GM21423 (cell line): ENCODE results near the gene USP3.

ENCODE experiments used
- ATAC-seq: cut with Tn5 transposase; IDR thresholded peaks from one replicate; pipeline ENCODE4 v1.9.1; 2021; ENCODE audit warnings: mild to moderate bottlenecking, moderate library complexity; ENCODE audit not compliant: unreplicated experiment

The USP3 gene

GRCh38 chr15:63538876-63539275, 34.5 kb downstream of the USP3 start:
- ATAC-seq = no peak

GRCh38 chr15:63539521-63539920, 35.1 kb downstream of the USP3 start:
- ATAC-seq = no peak

- ATAC-seq = no peak
Measured at GRCh38 chr15:63539998-63540397, 35.6 kb downstream of the USP3 start.

DNA sequence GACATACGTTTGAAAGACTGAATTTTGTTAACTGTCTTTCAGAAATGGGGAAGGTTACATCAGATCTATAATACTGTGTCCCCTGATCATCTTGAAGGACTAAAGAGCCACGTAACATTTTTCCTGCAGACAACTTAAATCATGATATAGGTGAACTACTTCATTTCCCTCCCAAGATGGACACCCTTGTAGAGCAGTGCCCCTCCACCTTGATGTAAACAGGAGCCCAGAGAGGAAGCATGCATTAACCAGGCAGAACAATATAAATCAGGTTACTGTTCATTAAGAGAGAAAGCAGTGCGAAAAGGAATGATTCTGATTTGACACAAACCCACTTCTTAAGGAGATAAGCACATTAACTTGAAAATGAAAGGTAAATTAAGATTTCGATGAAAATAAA, 36.1 kb downstream of the USP3 start:
- no peak for ATAC-seq

DNA sequence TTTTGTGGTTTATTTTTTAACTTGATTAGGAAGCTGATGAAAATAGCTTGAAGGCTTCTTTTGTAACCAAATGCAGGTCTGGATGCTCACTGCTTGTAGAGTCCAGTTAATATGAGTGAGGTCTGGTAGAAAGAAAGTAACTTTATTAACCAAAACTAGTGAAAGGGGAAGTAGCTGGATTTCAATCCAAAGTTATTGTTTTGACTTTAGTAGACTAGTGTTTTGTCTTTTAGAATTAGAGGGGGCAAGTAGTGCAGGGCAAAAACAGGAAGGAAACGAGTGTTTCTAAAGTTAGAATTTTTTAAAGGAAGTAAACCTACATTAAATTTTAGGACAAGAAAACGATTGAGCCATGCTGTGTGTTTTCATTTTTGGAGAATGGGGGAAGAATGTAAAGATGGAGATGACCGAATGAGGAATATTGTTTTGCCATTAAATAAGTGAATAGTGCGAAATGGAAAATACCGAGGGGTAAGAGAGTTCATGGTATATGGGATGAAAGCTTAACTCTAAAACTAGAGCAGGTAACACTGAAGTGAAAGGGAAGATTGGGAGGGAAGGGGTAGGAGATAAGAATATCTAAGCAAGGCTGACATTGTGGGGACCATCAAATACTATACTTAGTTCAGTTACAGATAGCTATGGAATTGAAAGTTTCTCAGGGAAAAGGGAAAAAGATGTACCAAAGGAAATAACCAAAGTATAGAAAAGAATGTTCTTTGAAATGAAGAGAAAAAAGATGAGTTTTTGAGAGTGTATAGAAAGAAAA, 40.0 kb downstream of the USP3 start:
- ATAC-seq = no peak

DNA sequence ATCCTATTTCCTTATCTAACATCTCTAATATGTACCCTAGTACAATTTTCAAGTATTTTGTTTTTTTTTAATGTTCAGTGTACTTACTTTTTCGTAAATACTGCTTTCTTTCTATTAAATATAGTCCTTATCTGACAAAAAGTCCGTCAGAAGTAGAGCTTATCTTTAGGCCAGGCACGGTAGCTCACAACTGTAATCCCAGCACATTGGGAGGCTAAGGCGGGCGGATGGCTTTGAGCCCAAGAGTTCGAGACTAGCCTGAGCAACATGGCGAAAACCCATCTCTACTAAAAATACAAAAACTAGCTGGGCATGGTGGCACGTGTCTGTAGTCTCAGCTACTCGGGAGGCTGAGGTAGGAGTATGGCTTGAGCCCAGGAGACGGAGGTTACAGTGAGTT, 41.1 kb downstream of the USP3 start:
- no peak for ATAC-seq

DNA sequence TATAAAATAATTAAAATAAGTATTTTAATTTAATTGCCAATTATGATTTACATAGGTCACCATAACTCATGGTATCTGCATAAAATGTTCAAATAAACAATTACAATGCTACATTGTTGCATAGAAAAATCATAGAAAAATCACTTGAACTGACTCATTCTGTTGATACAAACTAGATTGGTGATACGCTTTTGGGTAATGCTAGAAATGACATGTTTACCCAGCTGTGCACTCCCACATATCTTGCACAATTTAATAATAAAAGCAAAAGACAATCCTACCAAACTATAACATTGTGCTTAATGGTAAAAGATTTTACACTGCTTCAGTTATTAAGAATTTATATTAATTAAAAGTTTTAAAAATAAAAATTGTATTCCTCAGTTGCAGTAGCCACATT, 47.0 kb downstream of the USP3 start:
- no peak for ATAC-seq

DNA sequence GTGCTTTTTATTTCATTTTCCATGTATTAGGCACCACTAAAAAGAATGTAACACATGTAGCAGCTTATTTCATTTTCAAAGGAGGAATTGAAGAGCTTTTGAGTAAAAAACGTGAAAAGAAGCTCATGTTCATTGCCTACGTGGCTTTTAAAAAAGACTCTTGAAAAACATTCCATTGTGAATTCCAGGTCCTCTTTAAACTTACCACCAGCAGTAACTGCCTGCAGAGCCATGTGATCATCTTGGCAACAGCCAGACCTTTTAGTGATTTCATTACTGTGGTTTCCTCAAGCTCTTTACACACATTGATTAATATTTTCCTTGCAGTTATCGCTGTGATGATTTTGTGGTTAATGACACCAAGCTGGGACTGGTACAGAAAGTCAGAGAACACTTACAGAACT, 49.0 kb downstream of the USP3 start:
- no peak for ATAC-seq

- no peak for ATAC-seq
Measured at GRCh38 chr15:63554337-63554927, 50.0 kb downstream of the USP3 start.

GRCh38 chr15:63555507-63555906, 51.1 kb downstream of the USP3 start:
- no peak for ATAC-seq

GRCh38 chr15:63556246-63556645, 51.9 kb downstream of the USP3 start:
- ATAC-seq = no peak

DNA sequence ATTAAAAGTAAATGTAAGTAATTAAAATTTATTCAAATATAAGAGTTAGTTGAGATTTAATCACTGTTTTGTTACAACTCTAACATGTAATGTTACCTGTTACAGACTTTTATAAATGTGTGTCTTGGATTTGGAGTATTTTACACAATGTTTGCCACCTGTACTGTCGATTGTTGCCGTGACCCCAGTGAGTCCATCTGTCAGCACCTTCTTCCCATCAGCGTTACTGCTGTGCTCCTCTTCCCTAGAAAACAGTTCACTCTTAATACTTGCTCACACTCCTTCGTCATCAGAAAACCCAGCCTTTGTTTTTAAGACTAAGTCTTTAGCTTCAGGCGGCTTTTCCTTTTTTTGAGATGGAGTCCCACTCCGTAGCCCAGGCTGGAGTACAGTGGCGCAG, 52.3 kb downstream of the USP3 start:
- ATAC-seq = no peak

GRCh38 chr15:63559753-63560152, 55.4 kb downstream of the USP3 start:
- ATAC-seq = no peak

GRCh38 chr15:63560741-63561448, 56.5 kb downstream of the USP3 start:
- ATAC-seq = no peak

GRCh38 chr15:63564093-63564492, 59.7 kb downstream of the USP3 start:
- ATAC-seq = no peak

GRCh38 chr15:63565536-63566186, 61.3 kb downstream of the USP3 start:
- no peak for ATAC-seq

DNA sequence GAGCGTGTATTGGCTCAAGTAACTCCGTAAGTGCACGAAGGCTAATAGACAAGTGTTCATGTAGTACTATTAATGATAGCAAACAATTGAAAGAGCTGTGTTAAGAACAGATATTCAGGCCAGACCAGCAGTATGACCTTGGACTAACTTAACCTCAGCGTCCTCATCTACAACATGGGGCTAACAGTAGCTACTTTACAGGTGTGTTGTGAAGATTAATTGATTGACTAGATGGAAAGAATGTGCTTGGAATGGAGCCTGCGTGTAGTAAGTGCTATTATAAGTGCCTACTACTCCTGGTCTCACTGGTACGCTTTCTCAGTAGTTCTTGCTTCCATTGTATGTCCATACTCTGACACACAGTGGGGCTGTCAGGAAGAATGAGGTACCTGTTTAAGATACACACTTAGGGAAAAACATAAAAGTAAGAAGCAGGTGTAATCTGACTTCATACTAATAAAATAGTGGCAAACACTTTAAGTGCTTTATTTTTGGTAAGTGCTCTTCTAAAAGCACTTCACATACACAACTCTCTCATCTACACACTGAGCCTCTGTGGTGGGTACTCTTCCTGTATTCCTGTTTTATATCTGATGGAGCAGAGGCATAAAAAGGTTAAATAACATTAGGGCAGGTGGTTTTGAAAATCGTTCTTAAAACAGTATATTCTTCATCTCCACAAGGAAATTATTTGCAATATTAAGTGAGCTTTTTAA, 68.5 kb downstream of the USP3 start:
- ATAC-seq = no peak

GRCh38 chr15:63573533-63573932, 69.1 kb downstream of the USP3 start:
- no peak for ATAC-seq

DNA sequence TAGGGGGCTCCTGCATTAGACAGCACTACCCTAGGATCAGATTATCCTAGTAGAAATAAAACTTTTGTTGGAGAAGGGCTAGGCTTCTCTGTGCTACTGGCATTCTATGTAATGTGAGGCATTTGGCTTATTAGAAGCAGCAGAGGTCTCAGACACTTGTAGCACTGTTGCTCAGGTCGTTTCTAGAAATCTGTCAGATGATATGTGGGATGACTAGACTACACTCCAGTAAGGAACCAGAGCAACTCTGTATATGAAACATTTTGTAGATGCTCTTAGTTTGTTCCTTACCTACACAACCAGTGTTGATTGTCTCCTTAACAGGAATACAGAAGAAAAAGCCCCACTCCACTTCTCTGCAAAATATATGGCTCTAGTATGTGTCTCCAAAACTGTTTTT, 70.9 kb downstream of the USP3 start:
- no peak for ATAC-seq

DNA sequence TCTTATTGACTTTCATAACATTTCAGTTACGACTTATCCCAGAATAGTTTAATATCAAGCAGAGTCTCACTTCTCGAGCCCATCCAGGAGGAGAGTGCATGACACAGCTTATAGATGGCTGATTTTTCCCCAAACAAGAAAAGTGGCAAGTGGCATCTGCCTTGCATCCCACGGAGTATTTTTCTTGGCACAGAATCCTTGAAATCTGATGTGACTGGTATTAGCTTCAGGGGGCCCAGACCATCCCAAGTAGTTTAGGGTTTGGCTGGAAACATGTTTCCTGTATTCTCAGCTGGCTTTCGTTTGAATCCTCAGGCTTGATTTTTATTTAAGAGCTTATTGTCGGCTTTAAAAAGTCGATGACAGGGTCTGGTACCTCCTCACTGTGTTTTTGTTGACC, 72.0 kb downstream of the USP3 start:
- no peak for ATAC-seq

- ATAC-seq = no peak
Measured at GRCh38 chr15:63582179-63582578, 77.8 kb downstream of the USP3 start.
